Raji (cell line): ENCODE results near the gene PLEKHA1.

ENCODE experiments used
- POLR2A ChIP-seq: IDR thresholded peaks from 2 replicates; pipeline ENCODE4 v1.6.1; 2011; ENCODE audit warnings: low read depth, low read length, control low read depth; ENCODE audit not compliant: insufficient read depth

Gene PLEKHA1

DNA sequence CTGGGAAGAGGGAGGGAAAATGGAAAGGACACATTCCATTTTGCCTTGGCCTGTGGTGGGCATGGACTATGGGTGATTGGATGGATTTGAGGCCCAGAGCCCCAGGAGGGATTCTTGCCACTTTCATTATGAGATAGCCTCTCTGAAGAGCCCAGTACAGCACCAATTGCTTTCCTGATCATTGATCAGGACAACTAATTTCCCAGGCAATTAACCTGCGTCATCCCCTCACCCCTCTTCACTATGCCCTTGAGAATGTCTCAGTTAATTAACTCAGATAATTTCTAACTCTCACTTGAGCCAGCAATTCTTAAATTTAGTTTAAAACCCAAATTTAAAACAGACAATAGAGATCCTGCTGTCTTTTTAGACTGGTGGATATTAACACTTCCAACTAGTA is 13.5 kb upstream of the PLEKHA1 start:
- no peak for TF ChIP-seq POLR2A

DNA sequence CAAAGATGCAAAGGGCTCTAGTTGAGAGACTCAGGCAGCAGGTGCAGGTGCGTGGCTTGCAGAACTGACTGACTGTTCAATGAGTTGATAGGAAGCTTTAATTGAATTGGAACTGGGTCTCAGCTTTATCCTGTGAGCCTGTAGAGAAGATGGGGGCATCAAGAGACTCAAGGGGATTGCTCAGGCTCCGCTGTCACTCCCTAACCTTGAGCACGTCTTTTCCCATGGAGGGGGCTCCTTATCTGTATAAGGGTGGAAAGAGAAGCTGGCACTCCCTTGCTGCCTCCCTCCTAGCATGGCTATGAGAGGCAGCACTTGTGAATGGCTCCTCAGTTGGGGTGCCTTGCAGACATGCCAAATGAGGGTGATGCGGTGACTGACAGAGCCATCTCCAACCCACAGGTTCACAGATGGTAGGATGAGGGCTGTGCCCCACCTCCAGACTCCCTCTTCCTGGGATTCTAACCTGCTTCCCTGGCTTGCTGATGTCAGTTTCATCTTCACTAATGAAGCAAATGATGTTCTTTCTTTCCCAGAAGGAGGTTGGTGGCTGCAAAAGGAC is 12.4 kb upstream of the PLEKHA1 start:
- no peak for TF ChIP-seq POLR2A

DNA sequence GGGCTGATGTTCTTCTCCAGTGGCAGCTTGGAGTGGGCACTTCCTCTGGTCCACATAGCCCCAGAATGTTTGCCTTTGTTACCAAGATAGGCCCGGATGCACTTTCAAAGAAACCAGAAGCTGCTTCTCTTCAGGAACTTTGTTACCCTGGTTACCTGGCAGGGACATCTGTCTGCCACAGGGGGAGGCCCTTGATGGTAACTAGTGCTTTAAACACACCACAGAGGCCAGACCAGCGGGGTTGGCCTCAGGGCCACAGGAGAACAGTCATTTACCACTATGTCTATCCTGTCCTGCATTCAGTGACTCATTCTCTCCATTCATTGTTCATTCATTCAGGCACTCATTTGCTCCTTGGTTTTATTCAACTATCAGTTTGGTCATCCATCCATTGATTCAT is 11.9 kb upstream of the PLEKHA1 start:
- no peak for TF ChIP-seq POLR2A

DNA sequence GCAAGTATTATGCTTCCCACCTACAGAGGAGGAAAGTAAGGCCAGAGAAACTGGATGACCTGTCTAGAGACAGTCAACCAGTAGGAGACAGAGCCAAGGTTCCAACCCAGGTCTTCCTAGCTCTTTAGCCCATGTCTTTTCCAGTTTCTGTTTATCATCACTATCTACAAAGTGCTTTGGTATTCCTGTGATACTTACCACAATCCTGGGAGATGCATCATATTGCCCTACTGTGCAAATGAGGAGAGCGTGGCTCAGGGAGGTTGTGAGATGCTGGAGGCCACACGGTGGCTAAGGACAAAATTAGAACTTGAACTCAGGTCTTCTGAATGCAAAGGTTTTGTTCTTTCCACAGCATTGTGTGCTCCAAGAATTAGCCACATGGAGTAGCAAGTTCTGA is 11.2 kb upstream of the PLEKHA1 start:
- no peak for TF ChIP-seq POLR2A

DNA sequence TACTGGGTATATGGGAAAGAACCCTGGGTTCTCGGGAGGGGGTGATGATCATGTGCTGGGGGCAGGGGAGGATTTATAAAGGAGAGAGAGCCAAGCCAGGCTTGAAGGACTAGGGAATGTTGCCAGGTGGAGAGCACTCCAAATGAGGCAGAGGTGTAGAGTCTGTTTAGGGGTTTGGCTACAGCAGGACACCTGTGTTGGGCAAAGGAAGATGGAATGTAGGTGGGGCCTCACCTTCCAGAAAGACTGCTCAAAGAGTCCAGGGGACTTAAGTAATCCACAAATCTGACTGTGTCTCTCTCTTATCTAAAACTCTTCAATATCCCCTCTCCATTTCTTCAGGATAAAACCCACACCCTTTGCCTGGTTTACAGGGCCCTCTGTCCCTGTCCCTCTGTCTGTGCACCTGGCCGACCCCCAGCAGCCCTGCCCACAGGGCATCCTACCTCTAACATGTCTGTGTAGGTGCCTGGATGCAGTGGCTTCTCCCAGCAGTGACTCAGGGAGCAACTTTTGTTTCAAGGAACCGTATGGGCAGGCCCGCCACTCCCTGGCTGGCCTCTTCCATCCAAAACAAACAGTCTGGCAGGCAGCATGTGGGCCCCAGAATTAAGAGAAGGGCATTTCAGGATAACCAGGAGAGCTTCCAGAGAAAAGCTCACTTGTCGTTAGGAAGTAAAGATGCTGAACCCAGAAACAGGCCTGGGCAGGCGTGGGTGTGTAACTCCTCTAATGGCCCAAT is 10.6 kb upstream of the PLEKHA1 start:
- TF ChIP-seq POLR2A: no peak

DNA sequence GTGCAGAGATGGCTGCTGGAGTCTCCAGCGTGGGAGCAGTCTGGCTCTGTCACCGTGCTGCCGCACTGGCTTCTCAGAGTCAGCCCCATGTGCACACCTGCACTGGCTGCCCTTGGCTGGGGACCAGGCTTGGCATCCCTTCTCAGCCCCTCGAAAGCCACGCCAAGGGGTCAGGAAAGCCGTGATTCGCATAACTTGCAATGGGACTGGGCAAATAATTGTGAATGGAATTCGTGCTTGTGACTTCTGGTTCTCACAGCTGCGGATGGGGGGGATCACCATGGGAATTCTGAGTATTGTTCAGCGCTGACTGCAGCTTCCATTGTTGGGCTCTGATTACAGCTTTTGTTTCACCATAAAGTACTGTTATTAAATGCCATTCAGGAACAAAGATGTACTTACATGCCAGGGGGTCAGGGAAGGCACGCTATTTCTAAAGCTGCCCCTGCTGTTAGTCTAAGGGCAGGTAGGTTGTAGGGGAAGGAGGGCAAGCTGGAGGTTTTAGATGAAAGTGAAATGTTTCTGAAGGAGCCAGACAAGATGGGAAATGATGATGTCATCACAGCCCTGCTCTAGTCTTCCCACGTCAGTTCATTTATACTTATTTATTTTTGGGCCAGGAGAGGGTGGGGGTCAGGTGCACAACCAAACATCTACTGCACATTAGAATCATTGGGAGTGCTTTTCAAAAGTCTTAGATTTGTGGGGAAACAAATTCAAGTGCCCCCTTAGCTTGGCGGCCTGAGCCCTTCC is 5.8 kb upstream of the PLEKHA1 start:
- no peak for TF ChIP-seq POLR2A

DNA sequence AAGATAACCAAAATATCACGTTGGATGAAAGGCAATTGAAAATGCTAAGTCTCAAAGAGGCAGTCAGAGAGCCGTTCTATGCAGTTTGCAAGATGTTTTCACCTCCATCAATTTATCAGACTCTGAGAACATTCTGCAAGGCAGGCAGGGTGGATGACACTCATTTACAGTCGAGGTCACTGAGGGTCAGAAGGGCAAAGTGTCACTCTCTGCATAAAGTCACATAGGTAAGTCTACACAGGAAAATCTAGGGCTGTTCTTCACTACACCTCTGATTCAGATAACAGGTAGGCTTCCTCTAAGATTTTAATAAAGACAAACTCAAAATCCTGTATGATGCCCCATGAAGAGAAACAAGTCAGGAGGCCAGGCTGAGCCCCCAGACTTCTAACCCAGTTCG is 1.4 kb upstream of the PLEKHA1 start:
- TF ChIP-seq POLR2A: no peak

DNA sequence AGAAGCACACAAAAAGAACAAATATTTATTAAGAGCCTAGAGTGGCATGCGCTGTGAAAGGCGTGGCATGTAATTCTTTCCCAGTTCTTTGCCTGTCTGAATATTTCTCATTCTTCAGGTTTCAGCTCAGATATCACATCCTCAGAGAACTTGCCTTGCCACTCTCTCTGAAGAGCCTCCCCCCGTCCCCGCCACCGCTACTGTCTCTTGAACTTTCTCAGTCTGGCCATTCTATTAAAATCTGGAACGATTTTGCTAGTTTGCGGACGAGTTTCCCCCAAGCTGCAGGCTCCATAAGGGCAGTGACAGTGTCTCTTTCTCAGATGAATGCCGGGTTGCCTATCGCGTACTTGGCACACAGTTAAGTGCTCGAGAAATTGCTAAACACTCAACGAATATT is 787 bp upstream of the PLEKHA1 start:
- no peak for TF ChIP-seq POLR2A

DNA sequence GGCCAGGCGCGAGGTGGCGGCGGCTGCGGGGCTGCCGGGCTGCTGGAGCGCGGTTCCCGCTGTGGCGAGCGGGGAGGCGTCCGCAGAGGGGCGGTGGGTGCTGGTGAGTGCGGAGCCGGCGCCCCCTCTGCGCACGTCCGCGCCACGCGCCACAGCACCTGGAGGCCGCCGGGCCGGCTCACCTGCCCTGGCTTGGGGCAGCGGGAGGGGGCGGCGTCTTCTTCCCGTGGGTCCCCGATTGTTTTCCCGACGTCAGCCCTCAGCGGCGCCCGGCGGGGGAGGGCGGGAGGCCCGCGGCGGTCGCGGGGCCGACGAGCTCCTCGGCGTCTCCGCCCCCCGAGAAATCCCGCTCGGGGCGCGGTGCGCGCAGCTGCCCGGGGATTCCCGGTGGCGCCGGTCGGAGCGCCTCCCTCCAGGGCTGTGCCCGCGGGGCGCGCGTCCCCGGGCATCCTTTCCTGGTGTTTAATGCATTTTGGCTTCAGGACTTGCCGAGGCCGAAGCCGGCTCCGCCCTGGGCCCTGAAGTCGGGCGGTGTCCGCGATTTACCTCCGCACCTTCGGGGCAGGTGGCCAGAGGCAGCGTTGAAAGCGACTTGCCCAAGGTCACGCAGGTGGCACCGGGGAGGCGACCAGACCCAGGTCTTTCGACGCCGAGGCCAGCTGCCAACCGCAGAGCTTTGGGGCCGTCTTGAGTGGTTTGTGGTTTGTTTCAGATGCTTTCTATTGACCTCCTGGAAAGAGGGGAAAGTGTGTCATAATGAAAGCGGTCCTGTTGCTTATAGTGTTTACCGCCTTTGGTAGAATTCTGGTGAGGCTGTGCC is 561 bp downstream of the PLEKHA1 start:
- no peak for TF ChIP-seq POLR2A

DNA sequence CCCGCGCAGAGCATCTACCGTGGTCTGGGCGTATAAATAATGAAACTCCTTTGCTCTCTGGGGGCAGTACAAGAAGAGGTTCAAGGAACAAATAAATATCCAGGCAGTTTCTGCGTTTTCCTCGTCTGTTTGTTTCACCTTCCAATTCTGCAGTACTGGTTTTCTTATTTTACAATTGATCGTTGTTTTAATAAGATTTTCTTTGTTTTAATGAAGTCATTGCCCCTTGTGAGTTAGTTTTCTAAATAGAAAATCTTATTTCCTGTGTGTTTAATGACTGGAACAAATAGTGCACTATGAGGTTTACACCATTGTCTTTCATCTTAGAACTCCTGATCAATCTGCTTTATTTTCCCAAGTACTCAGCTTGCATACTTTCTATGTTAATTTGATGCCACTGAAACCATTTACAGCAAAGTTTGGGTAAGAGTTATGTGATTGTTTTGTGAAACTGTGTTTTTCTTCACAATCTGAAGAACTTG is 1.2 kb downstream of the PLEKHA1 start:
- TF ChIP-seq POLR2A: no peak

DNA sequence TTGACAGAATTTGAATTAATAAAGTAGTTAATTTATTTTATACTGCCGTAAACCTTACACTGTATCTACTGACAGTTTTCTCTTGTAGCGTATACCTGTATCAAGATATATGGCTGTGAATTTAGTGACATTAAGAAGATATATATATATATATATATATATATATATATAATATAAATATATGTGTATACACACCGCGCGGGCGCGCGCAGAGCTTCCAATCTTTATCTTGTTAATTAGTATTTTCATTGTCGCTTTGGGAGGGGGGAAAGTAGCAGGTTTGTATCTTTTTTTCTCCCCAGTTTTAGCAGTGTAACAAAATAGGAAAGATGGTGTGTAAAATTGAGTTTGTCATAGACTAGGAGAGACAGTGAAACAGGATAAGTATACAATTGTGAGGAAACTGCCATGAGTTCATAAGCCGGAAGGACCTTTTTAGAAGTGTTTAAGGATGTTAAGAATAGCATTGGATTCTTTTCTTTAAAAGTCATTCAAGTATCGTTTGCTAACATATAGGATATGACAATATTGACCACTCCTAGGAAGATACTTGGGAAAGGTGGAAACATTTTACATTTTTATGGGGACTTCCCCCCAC is 2.0 kb downstream of the PLEKHA1 start:
- no peak for TF ChIP-seq POLR2A

DNA sequence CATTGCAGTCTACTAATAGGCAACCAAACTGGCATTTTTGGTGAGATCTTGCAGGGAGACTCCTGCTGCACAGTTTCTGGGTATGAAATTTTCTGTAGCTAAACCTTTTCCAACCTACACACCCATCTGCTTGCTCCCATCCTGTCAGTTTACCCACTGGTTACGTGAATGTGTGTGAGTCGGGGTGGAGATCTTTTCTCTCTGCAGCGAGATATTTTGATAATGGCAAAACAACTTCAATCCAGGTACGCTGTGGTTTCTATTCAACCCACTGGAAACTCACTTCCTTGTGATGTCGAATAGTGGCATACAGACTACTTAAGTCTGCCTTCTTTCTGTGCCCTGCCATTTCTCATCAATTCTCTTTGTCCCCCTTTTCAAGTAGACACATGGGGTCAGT is 4.5 kb downstream of the PLEKHA1 start:
- TF ChIP-seq POLR2A: no peak

DNA sequence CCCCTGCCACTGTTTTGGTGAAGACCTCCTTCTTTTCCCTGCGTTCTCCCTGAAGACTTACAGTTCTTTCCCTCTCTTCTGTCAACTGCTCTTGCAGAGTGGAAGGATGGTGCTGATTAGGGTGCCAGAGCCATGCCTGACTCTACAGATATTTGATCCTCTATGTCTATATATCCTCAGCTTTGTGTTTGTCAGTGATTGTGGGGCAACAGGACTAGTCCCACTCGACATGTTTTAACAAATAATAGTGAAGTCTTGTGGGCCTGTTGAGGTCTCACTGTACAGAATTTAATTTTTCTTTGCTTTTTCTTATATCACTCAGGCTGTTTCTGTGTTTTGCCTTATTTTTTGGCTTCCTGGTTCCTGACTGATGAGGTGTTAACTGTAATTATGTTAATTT is 5.0 kb downstream of the PLEKHA1 start:
- TF ChIP-seq POLR2A: no peak

DNA sequence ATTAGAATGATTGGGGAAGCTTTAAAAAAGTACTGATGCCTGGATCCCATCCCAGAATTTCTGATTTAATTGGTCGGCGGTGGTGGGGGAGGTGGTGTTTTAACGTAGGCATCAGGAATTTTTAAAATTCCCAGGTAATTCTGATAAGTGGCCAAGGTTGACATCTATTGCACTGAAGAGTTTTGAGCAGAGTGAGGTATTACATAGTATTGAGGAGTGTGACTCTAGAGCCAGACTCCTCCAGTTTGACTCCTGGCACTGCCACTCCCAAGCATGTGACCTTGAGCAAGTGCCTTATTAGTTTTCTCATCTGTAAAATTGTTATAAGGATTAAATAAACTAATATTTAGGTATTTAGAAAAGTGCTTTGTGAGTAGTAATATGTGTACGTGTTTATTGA is 6.2 kb downstream of the PLEKHA1 start:
- no peak for TF ChIP-seq POLR2A

DNA sequence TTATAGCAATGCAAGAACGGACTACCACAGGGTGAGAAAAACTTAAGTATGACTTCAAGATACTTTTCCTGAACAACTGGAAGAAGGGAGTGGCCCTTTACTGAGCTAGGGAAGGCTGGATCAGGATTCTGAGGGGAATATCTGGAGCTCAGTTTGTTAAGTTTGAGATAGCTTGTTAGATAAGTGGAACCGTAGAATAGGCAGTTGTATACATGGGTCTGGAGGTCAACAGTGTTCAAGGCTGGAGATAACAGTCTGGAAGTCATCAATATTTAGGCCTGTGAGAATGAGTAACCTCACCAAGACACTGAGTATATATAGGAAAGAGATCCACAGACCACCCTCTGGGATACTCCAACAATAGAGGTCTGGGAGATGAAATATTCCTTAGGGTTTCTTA is 7.2 kb downstream of the PLEKHA1 start:
- no peak for TF ChIP-seq POLR2A

DNA sequence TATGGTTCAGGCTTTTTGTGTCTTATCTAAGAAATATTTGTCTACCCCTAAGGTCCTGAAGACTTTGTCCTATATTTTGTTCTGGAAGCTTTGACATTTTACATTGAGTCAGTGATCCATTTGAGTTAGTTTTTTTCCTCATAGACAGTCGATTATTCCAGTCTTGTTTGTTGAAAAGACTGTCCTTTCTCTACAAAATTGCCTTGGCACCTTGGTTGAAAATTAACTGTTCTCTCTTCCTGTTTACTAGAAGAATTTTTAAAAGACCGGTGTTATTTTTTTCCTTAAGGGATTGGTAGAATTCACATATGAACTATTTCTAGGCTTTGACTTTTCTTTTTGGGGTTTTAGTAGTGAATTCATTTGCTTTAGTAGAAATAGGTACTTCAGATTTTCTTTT is 12.0 kb downstream of the PLEKHA1 start:
- TF ChIP-seq POLR2A: no peak

DNA sequence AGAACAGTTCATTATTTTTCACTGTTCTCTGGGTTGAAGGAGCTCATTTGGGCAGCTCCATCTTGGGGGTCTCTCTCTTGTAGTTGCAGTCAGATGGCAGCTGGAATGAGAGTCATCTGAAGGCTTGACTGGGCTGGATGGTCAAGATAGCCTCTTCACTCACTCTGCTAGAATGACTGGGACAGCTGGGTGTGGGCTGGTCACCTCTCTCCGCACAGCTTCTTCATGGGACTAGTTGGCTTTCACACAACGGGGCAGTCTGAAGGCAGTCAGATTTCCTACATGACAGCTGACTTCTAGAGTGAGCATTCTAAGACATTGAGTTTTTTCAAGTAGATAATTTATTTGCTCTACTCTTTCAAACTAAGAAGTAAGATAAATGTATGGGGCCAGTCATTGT is 13.1 kb downstream of the PLEKHA1 start:
- no peak for TF ChIP-seq POLR2A
